Right atrium auricular region (tissue), 2 donors: ENCODE measurements around the gene SEL1L3. TPM values are rescaled to one million over a fixed set of nuclear protein-coding genes. Genes with fewer than 3 reads are reported as not detected.
A peak's percentile ranks its signal among the peaks of the same experiment; 100 is the strongest.
"Not testable (repeated sequence)": the region's sequence is repeated elsewhere in the genome, so short reads cannot be mapped to it uniquely, and the experiment has no call there.

ENCODE experiments used
- DNase-seq: peaks from one replicate; pipeline ENCODE4 v3.0.0-alpha.2; 2019; ENCODE audit warnings: low spot score
- H3K27ac ChIP-seq, 2 donors: fragments of 200-600 bp; sonication (generic); 1 replicate in 1 of 2; 2 replicates in 1 of 2; pipeline ENCODE4 v1.5.1; 2016 to 2019
- H3K27me3 ChIP-seq, 2 donors: fragments of 200-600 bp; sonication (generic); one replicate each; pipeline versions ENCODE4 v1.5.1 to v1.6.0; 2017 to 2019
- H3K36me3 ChIP-seq: fragments of 200-600 bp; sonication (generic); one replicate; pipeline ENCODE4 v1.5.1; 2016
- H3K4me1 ChIP-seq, 2 donors: fragments of 200-600 bp; sonication (generic); one replicate each; pipeline versions ENCODE4 v1.5.1 to v1.6.0; 2017 to 2019
- H3K4me3 ChIP-seq, 2 donors: fragments of 200-600 bp; sonication (generic); 1 replicate in 1 of 2; 2 replicates in 1 of 2; pipeline ENCODE4 v1.5.1; 2017 to 2019; ENCODE audit warnings: mild to moderate bottlenecking in 1 of 2, moderate library complexity in 1 of 2
- H3K9me3 ChIP-seq, 2 donors: fragments of 200-600 bp; sonication (generic); one replicate each; pipeline ENCODE4 v1.5.1; 2019
- CTCF ChIP-seq, 2 donors: fragments of 200-600 bp; sonication (generic); IDR thresholded peaks; one replicate each; pipeline ENCODE4 v1.5.1; 2019; ENCODE audit warnings: antibody characterized with exemption in 2 of 2
- total RNA-seq, 2 donors: library from RNA; depleted of rRNA; stranded (reverse); fragments of >200 nt; gene quantifications; one replicate each; pipeline ENCODE4 v1.1.0, GENCODE V29; 2016

The SEL1L3 gene
- total RNA-seq, 2 donors from 2014 or later, result 5.4 to 7.2 TPM

GRCh38 chr4:25867781-25868294 is 5.0 kb upstream of the SEL1L3 start:
- H3K36me3 ChIP-seq, result no peaks in the 10 kb centered on the region
- H3K27ac ChIP-seq, result no peak overlapping the region
- no peaks in the 10 kb centered on the region for H3K27me3 ChIP-seq
- H3K4me3 ChIP-seq, result no peak overlapping the region
- TF ChIP-seq CTCF (IDR thresholded peaks at IDR 0.05), result no peak
- no peaks in the 10 kb centered on the region for H3K9me3 ChIP-seq
- no peak for DNase-seq
- peaks cover 0 to 10% of the 10 kb centered on the region in 2 donors for H3K4me1 ChIP-seq

DNA sequence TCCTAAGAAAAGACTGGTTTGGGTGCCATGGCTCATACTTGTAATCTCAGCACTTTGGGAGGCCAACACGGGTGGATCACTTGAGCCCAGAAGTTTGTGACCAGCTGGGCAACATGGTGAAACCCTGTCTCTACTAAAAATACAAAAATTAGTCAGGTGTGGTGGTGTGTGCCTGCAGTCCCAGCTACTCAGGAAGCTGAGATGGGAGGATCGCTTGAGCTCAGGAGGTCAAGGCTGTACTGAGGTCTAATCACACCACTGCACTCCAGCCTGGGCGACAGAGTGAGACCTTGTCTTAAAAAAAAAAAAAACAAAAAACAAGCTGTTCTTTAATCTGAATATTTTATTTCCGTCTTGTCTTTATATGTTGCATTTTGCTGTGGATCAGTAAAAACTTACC is 3.6 kb upstream of the SEL1L3 start:
- not testable (repeated sequence) for H3K9me3 ChIP-seq, H3K27me3 ChIP-seq, H3K36me3 ChIP-seq, H3K27ac ChIP-seq, DNase-seq, H3K4me3 ChIP-seq
- peaks cover 0 to 18% of the 10 kb centered on the region in 2 donors for H3K4me1 ChIP-seq

DNA sequence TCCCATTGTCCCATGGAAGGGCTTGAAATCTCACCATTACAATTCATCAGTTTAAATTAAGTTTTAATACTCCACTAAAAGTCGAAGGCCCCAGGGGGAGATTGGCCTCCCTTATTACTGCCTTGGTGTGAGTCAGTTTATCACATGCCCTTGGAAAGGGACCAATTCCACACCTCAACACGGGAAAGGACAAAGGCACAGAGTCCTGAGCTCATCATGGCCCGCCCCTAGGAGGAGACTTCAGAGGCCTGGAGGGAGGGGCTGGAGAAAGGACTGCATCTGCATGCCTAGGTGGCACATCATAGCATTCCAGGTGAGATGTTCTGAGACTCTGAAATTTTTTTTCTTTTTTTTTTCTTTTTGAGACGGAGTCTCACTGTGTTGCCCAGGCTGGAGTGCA is 2.8 kb upstream of the SEL1L3 start:
- Histone ChIP-seq H3K4me3 (no peak overlapping the region), H3K9me3 (no peaks in the 10 kb centered on the region), H3K27me3 (no peaks in the 10 kb centered on the region), H3K36me3 (no peaks in the 10 kb centered on the region), H3K4me1 (peaks cover 0 to 21% of the 10 kb centered on the region in 2 donors), H3K27ac (no peak overlapping the region)
- no peak for DNase-seq
- no peak for TF ChIP-seq CTCF (IDR thresholded peaks at IDR 0.05)

DNA sequence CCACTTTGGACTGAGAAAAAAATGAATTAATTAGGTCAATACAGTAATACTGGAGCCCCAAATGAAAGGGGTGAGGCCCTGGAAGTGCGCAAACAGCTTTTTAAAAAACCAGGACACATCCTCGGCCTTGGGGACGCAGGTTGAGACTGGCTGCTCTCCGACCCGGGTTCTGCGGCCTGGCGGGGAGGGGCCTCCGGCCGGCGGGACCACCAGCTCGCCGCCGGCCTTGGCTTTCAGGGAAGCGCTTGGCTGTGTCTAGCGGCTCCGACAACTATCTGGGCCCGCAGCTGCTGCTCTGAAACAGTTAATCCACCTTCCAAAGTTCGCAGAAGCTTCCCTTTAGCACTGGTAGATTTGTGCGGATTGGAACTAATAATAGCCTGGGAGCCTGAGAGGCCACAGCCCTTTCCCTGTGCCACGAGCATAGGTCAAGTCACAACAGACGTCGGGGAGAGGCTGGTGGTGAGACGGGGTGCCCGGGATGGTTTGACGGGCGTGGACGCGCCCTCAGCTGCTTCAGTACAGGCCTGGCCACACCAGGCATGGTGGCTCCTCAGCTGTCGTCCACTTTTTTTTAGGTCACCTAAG is 1.1 kb upstream of the SEL1L3 start:
- Histone ChIP-seq H3K4me3 (no peak overlapping the region), H3K4me1 (peaks cover 0 to 32% of the 10 kb centered on the region in 2 donors), H3K27ac (no peak overlapping the region), H3K36me3 (no peaks in the 10 kb centered on the region), H3K27me3 (no peaks in the 10 kb centered on the region), H3K9me3 (no peaks in the 10 kb centered on the region)
- no peak for DNase-seq
- no peak for TF ChIP-seq CTCF (IDR thresholded peaks at IDR 0.05)

GRCh38 chr4:25863347-25863784 is 578 bp upstream of the SEL1L3 start:
- Histone ChIP-seq H3K9me3 (no peaks in the 10 kb centered on the region), H3K36me3 (no peaks in the 10 kb centered on the region), H3K4me3 (peak overlapping the region; percentile 59 to 71), H3K4me1 (peaks cover 0 to 32% of the 10 kb centered on the region in 2 donors), H3K27ac (peak overlapping the region in 1 of 2 donors; percentile 30), H3K27me3 (no peaks in the 10 kb centered on the region)
- DNase-seq, result no peak
- peak in 1 of 2 donors; percentile 15 for TF ChIP-seq CTCF (IDR thresholded peaks at IDR 0.05)

- Histone ChIP-seq H3K27ac (peak overlapping the region; percentile 9 to 63), H3K4me1 (peaks cover 0 to 32% of the 10 kb centered on the region in 2 donors), H3K27me3 (no peaks in the 10 kb centered on the region), H3K9me3 (no peaks in the 10 kb centered on the region), H3K36me3 (no peaks in the 10 kb centered on the region), H3K4me3 (peak overlapping the region; percentile 59 to 71)
- no peak for DNase-seq
- no peak for TF ChIP-seq CTCF (IDR thresholded peaks at IDR 0.05)
Measured at GRCh38 chr4:25861951-25862410, 807 bp downstream of the SEL1L3 start.
